Colonic mucosa (tissue), 4 donors: Measurements from ENCODE around the gene ALPG. TPM values are rescaled to one million over a fixed set of nuclear protein-coding genes. Genes with fewer than 3 reads are reported as not detected.
"Not testable (repeated sequence)": the region's sequence is repeated elsewhere in the genome, so short reads cannot be mapped to it uniquely, and the experiment has no call there.

Experiments used
- DNase-seq: peaks from one replicate; pipeline ENCODE4 v3.0.0-alpha.2; 2020
- H3K27ac ChIP-seq: fragments of 200-600 bp; one replicate; pipeline ENCODE4 v1.8.0; 2021
- H3K27me3 ChIP-seq: fragments of 200-600 bp; one replicate; pipeline ENCODE4 v1.8.0; 2021
- H3K36me3 ChIP-seq: fragments of 200-600 bp; one replicate; pipeline ENCODE4 v1.8.0; 2021
- H3K4me1 ChIP-seq: fragments of 200-600 bp; one replicate; pipeline ENCODE4 v1.8.0; 2021; ENCODE audit warnings: mild to moderate bottlenecking
- H3K4me3 ChIP-seq: fragments of 200-600 bp; one replicate; pipeline ENCODE4 v1.8.0; 2021
- H3K9ac ChIP-seq, 2 donors: one replicate each; pipeline ENCODE4 v1.7.0; 2013; ENCODE audit warnings: control low read depth in 2 of 2, low read depth in 2 of 2, low read length in 2 of 2
- H3K9me3 ChIP-seq: fragments of 200-600 bp; one replicate; pipeline ENCODE4 v1.8.0; 2021
- CTCF ChIP-seq: fragments of 200-600 bp; IDR thresholded peaks from one replicate; pipeline ENCODE4 v1.8.0; 2022; ENCODE audit warnings: antibody characterized with exemption, mild to moderate bottlenecking
- intact Hi-C: fragments of 100-400 bp; cut with DNase I; formaldehyde crosslinking; loops from one replicate; pipeline ENCODE4 v1.14.1; 2022
- total RNA-seq, 2 donors: library from RNA; stranded (reverse); fragmentation: NEBNext Ultra II Directional in 1 of 2; extraction: Animal tissue kit (Norgen Biotek cat#: 25700) in 1 of 2; gene quantifications; one replicate each; pipeline ENCODE4 v1.2.1, GENCODE V29; 2021
- donor health status: healthy.
- donor health status: DM: no; HTN: no; CAD: no.
- donor health status: DM: no; HTN: no; CAD: no.

Gene ALPG
- total RNA-seq, 2 donors from 2014 or later = 1.7 to 3.3 TPM

GRCh38 chr2:232402518-232402917, 4.1 kb upstream of the ALPG start:
- H3K4me1 ChIP-seq = no peaks in the 10 kb centered on the region
- H3K27me3 ChIP-seq = no peaks in the 10 kb centered on the region
- no peak overlapping the region for H3K27ac ChIP-seq
- H3K9me3 ChIP-seq = no peaks in the 10 kb centered on the region
- H3K9ac ChIP-seq = no peak overlapping the region
- H3K4me3 ChIP-seq = no peak overlapping the region
- no peaks in the 10 kb centered on the region for H3K36me3 ChIP-seq
- DNase-seq = no peak
- TF ChIP-seq CTCF = no peak
- intact Hi-C loops = no loop called here

GRCh38 chr2:232405943-232406510, 617 bp upstream of the ALPG start:
- Histone ChIP-seq H3K4me3 (no peak overlapping the region), H3K4me1 (no peaks in the 10 kb centered on the region), H3K9ac (no peak overlapping the region), H3K27me3 (no peaks in the 10 kb centered on the region), H3K36me3 (no peaks in the 10 kb centered on the region), H3K27ac (no peak overlapping the region), H3K9me3 (no peaks in the 10 kb centered on the region)
- intact Hi-C loops = no loop called here
- no peak for DNase-seq
- no peak for TF ChIP-seq CTCF

- H3K27ac ChIP-seq, H3K4me1 ChIP-seq, H3K36me3 ChIP-seq, H3K9ac ChIP-seq, DNase-seq, intact Hi-C loops, H3K27me3 ChIP-seq, H3K4me3 ChIP-seq, H3K9me3 ChIP-seq: not testable (repeated sequence)
These were observed 945 bp downstream of the ALPG start for GRCh38 chr2:232407428-232408150.

- DNase-seq, intact Hi-C loops, H3K9me3 ChIP-seq: not testable (repeated sequence)
These were observed 1.6 kb downstream of the ALPG start for GRCh38 chr2:232408269-232408668.

GRCh38 chr2:232409617-232410016, 3.0 kb downstream of the ALPG start:
- H3K4me3 ChIP-seq, H3K9ac ChIP-seq, H3K27me3 ChIP-seq, H3K27ac ChIP-seq, H3K9me3 ChIP-seq, H3K4me1 ChIP-seq, H3K36me3 ChIP-seq, DNase-seq, intact Hi-C loops: not testable (repeated sequence)

More at GRCh38 chr2:232408269-232408668, 1.6 kb downstream of the ALPG start:
- H3K4me1 ChIP-seq, H3K27me3 ChIP-seq, H3K4me3 ChIP-seq, H3K27ac ChIP-seq, H3K36me3 ChIP-seq, H3K9ac ChIP-seq: not testable (repeated sequence)

GRCh38 chr2:232410238-232410900, 3.7 kb downstream of the ALPG start:
- Histone ChIP-seq H3K36me3 (no peaks in the 10 kb centered on the region), H3K9ac (no peak overlapping the region), H3K27me3 (no peaks in the 10 kb centered on the region), H3K4me3 (no peak overlapping the region), H3K9me3 (no peaks in the 10 kb centered on the region), H3K4me1 (no peaks in the 10 kb centered on the region), H3K27ac (no peak overlapping the region)
- peak; percentile 65 for DNase-seq
- no peak for TF ChIP-seq CTCF
- intact Hi-C loops = no loop called here
